HG02571 (cell line): ENCODE measurements around the gene ACBD4.

Experiments used
- ATAC-seq: cut with Tn5 transposase; IDR thresholded peaks from one replicate; pipeline ENCODE4 v1.9.1; 2021; ENCODE audit warnings: mild to moderate bottlenecking, moderate library complexity; ENCODE audit not compliant: unreplicated experiment

Gene ACBD4

GRCh38 chr17:45149669-45150664 lies 14.5 kb downstream of the ACBD4 start:
- ATAC-seq, result no peak

GRCh38 chr17:45150911-45151809 lies 15.7 kb downstream of the ACBD4 start:
- ATAC-seq, result no peak

- ATAC-seq, result no peak
These were observed 19.5 kb downstream of the ACBD4 start for GRCh38 chr17:45155029-45155428.

GRCh38 chr17:45155483-45155882 lies 20.0 kb downstream of the ACBD4 start:
- no peak for ATAC-seq

DNA sequence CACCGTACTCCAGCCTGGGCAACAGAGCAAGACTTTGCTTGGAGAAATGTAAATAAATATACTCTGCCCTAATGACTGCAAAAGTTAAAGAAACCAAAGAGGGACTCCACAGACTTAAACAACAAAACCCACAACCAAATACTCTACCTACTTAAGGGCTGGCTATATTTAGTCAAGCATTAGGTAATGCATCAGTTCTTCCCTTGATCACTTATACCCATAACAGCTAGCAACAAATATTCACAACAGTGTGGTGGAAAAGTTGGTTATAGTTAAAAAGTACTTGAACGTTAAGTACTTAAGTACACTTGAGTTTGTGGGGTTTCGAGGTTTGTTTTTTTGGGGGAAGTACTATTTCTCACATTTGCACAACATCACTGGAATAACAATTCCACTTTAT lies 20.8 kb downstream of the ACBD4 start:
- ATAC-seq, result no peak

DNA sequence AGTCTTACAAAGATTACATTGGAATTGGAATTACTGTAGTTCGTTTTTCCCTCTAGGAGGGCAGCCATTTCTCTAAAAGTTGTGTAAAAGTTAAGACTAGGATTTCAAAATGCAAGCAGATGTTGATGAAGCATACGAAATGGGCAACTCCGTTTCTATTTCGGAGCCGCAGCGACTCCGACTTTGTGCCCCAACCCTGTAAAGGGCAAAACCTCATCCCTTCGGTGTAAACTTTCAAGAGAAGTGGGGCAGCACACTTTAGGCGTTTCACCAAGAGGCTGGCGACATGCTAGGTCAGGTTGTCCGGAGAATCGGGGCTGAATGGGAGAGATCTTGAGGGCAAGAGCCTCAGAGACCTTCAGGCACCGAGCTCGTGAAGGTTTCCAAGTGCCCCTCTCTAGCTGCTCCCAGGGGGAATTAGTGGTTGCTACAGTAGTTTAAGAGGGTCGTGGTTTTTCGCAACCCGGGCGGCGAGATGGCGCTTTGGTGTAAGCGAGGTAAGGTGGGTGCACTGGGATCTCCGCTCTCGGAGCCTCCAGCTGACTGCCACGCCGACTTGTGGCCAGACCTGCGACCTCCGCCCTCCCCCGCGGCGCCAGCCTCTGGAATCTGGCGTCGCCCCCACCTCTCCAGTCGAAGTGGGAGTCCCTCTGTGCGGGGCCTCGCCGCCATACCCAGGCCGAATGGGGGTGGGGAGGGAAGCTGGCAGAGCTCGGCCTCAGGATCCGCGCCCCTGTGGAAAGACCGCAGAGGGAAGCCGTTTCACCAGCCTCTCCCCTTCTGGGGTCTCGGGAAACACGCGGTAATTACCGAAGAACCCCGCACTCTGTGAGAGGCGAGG lies 25.2 kb downstream of the ACBD4 start:
- ATAC-seq, result peak; percentile 18

DNA sequence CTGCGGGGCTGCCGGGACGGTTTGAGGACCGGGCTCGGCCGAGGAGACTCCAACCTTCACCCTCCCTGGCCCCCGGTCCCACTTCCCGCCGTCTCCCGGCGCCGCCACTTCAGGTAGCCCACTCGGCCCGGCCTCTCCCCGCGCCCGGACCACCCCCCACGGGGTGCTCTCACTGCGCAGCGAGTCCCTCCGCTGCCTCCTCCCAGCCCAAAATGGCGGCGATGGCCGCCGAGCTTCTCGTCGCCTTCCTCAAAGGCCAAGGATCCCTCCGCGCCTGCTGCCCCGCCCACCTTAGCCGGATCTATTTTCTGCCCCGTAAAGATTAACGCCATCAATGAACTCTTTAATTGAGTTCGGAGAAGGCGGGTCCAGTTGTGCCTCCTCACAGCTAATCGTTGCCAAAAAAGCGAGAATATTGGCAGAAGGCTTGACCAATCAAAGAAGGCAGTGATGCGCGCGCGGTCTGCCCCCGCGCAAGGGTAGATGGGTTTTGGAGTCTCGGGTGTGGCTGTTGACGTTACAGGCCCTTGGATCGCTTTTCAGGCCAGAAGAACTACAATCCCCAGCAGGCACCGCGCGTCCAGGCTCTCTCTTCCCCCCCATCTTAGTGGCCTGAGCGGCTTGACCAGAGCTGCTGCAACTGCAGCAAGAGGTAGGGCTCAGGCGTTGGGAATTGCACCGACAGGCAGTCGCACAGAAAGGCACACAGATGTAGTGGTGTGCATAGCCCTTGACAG lies 26.0 kb downstream of the ACBD4 start, which contains the start of gene HEXIM2:
HEXIM2 (plus strand) TSS at position 588 of the 737 bp plus-strand sequence. CDS start 919 bp downstream, outside the sequence.
- peak; percentile 83 for ATAC-seq

DNA sequence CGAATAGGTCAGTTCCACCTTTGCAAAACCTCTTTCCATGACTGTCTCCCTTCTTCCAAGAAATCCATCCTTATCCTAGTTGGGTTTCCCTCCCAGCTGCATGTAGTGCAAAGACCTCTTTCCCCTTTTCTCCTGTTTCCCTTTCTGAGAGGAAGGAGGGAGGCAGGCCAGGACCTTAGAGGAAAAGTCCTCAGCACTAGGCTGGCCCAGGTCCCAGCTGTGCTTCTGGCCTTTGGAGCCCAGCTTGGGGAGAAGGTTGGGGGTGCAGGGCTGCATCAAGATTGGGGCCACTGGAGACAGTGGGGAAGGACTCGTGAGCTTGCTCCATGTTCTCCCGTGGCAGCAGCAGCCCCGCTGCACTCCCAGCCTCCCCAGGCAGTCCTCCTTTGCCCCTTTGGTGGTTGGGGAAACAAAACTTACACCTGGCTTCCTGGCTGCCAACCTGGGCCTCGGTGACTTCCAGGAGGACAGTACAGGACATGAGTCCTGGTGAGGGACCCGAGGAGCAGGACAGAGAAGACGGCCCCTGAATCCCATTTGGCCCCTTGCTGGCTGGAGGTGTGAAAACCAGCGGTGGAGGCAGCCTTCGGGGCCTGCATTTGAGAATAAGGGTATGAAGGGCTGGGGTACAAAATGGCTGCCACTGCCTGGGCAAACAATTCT lies 26.7 kb downstream of the ACBD4 start:
- ATAC-seq, result no peak

GRCh38 chr17:45164734-45165269 lies 29.3 kb downstream of the ACBD4 start:
- ATAC-seq, result no peak

DNA sequence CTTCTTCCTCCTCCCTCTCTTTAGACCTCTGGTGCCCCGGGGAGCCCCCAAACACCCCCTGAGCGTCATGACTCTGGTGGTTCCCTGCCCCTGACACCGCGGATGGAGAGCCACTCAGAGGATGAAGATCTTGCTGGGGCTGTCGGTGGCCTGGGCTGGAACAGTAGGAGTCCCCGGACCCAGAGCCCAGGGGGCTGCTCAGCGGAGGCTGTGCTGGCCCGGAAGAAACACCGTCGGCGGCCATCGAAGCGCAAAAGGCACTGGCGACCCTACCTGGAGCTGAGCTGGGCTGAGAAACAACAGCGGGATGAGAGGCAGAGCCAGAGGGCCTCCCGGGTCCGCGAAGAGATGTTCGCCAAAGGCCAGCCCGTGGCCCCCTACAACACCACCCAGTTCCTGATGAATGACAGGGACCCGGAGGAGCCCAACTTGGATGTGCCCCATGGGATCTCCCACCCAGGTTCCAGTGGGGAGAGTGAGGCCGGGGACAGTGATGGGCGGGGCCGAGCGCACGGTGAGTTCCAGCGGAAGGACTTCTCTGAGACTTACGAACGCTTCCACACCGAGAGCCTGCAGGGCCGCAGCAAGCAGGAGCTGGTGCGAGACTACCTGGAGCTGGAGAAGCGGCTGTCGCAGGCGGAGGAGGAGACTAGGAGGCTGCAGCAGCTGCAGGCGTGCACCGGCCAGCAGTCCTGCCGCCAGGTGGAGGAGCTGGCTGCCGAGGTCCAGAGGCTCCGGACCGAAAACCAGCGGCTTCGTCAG lies 33.7 kb downstream of the ACBD4 start:
- no peak for ATAC-seq

- no peak for ATAC-seq
These were observed 34.9 kb downstream of the ACBD4 start for GRCh38 chr17:45170280-45170930.

DNA sequence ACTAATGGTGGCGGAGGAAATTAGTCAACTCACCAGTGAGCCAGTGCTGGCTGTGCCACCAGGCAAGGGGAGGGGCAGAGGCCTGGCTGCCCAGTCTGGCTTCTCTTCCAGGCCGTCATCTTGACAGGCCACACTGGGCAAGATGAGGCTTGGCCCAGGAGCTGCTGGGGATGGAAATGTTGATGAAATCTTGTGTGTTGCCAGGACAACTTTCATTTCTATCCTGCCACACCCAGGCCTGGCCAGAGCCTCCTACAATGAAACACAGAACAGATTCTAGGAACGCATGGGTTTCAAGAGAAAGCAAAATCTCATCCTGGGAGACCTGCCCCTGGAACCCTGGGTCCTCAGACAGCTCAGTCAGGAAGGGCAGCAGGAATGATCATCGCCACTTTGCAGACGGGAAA lies 35.4 kb downstream of the ACBD4 start:
- ATAC-seq, result no peak

GRCh38 chr17:45171338-45172231 lies 36.1 kb downstream of the ACBD4 start:
- ATAC-seq, result no peak

DNA sequence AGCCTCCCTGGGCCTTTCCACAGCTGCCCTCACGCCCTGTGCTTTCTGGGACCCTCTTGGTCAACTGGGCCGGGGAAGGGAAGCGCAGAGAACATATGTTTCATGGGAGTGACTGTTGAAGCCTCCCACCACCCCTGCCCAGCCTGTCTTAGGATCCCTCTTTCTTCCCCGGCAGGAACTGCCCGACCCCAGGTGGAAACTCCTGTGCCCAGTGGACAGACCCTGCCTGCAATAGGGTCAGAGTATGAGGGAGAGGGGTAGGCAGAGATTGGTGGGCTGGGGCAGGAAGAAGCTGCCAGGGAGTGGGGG lies 36.7 kb downstream of the ACBD4 start:
- no peak for ATAC-seq

DNA sequence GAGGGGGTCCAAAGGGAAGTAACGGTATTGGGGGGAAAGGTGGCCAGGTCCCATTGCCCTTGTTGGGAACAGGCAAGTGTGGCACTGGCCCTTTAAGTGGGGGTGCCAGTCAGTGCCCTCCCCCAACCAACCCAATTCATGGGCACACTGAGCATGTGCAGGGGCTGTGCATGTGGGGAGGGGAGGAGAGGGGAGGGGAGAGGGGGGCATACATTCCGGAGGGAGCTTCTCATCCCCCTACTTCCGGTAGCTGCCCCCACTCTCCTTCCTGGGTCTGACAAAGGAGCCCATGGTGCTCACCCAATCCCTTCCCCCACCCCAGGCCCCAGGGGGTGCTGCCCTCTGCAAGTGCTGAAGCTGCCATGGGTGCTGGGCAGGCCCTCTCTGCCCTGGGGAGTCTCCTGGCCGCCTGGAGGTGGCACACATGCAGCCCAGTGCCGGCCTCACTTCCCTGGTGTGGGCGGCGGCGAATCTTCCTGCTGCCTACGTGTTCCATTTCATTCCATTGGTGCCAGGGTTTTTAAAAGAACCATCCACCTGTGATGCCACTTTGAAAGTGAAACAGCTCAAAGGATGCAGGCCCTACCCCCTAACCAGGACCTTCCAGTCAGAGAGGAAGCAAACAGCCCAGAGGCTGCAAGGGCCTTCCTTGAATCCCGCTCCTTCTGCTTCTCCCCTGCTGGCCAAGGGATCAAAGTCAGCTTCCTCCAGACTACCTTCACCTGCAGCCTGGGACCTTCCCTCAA lies 37.2 kb downstream of the ACBD4 start:
- ATAC-seq, result no peak

DNA sequence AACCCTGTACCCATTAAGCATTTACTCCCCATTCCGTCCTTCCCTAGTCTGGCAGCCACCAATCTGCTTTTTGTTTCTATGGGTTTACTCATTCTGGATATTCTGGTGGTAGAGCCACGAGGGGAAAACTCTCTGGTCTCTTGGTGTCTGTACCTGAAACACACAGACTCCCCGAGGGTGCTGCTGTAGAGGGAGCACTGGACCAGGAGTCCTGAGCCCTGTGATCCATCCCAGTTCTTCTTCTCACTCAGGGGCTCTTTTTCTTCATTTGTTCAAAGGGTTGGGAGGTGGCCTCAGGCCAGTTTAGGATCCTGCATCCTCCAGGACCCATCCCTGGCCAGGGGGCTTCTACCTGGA lies 40.2 kb downstream of the ACBD4 start:
- ATAC-seq, result no peak
